GM12874 (cell line): ENCODE data around the gene PDE3B.

Experiments
- CTCF ChIP-seq: IDR thresholded peaks from 2 replicates; pipeline ENCODE4 v1.5.1; 2011; ENCODE audit warnings: low read depth, mild to moderate bottlenecking, control low read depth, low read length, moderate library complexity; ENCODE audit not compliant: insufficient read depth

PDE3B gene

GRCh38 chr11:14727215-14727614 lies 83.6 kb downstream of the PDE3B start:
- TF ChIP-seq CTCF, result no peak

GRCh38 chr11:14727746-14728145 lies 84.1 kb downstream of the PDE3B start:
- TF ChIP-seq CTCF, result no peak

- no peak for TF ChIP-seq CTCF
Observed at GRCh38 chr11:14741195-14741594, 97.6 kb downstream of the PDE3B start.

GRCh38 chr11:14742849-14743559 lies 99.4 kb downstream of the PDE3B start:
- no peak for TF ChIP-seq CTCF

GRCh38 chr11:14746857-14747395 lies 103.3 kb downstream of the PDE3B start:
- no peak for TF ChIP-seq CTCF

GRCh38 chr11:14748090-14748489 lies 104.5 kb downstream of the PDE3B start:
- TF ChIP-seq CTCF, result no peak

- TF ChIP-seq CTCF, result no peak
Observed at GRCh38 chr11:14750911-14751310, 107.3 kb downstream of the PDE3B start.
